Bronchial epithelial cell (primary cell): ENCODE measurements around the gene PLA1A. TPM values are rescaled to one million over a fixed set of nuclear protein-coding genes. Genes with fewer than 3 reads are reported as not detected.

Source experiments
- DNase-seq: peaks from one replicate; pipeline ENCODE4 v3.0.0-alpha.2; 2010; ENCODE audit warnings: low read depth
- FAIRE-seq: peaks from 2 replicates; lab custom pipeline; 2011; peaks lifted over from hg19 to GRCh38; lab: Jason Lieb, UNC
- H3K27me3 ChIP-seq: 2 replicates; pipeline ENCODE4 v1.5.1; 2011; ENCODE audit warnings: low read length; ENCODE audit not compliant: control insufficient read depth, insufficient read depth
- H3K36me3 ChIP-seq: 2 replicates; pipeline ENCODE4 v1.5.1; 2011; ENCODE audit warnings: low read length; ENCODE audit not compliant: control insufficient read depth, insufficient read depth
- H3K4me3 ChIP-seq: 2 replicates; pipeline ENCODE4 v1.5.1; 2011; ENCODE audit warnings: mild to moderate bottlenecking, low read depth, low read length, control low read depth
- CTCF ChIP-seq: IDR thresholded peaks from 2 replicates; pipeline ENCODE4 v1.5.1; 2011; ENCODE audit warnings: mild to moderate bottlenecking, moderate library complexity, low read length, control low read depth, inconsistent platforms; ENCODE audit not compliant: insufficient read depth, severe bottlenecking
- total RNA-seq: library from RNA; depleted of rRNA; stranded (reverse); fragments of >200 nt; gene quantifications from 2 replicates; pipeline ENCODE4 v1.2.1, GENCODE V29; 2014

Gene PLA1A
- total RNA-seq, 1 donor from 2014 or later: not detected

GRCh38 chr3:119630880-119631329 lies 33.2 kb downstream of the PLA1A start:
- no peaks in the 10 kb centered on the region for H3K27me3 ChIP-seq
- DNase-seq: no peak
- no peak for FAIRE-seq
- H3K36me3 ChIP-seq: no peaks in the 10 kb centered on the region
- TF ChIP-seq CTCF: no peak
- H3K4me3 ChIP-seq: no peak overlapping the region

GRCh38 chr3:119631516-119631915 lies 33.8 kb downstream of the PLA1A start:
- no peaks in the 10 kb centered on the region for H3K36me3 ChIP-seq
- no peak for TF ChIP-seq CTCF
- FAIRE-seq: no peak
- no peaks in the 10 kb centered on the region for H3K27me3 ChIP-seq
- DNase-seq: no peak
- no peak overlapping the region for H3K4me3 ChIP-seq

GRCh38 chr3:119632216-119632615 lies 34.5 kb downstream of the PLA1A start:
- DNase-seq (no peak), FAIRE-seq (no peak)
- Histone ChIP-seq H3K27me3 (no peaks in the 10 kb centered on the region), H3K4me3 (no peak overlapping the region), H3K36me3 (no peaks in the 10 kb centered on the region)
- TF ChIP-seq CTCF: no peak

- TF ChIP-seq CTCF: no peak
- H3K27me3 ChIP-seq: no peaks in the 10 kb centered on the region
- FAIRE-seq: no peak
Measured at GRCh38 chr3:119632829-119633228, 35.1 kb downstream of the PLA1A start.

GRCh38 chr3:119635719-119636118 lies 38.0 kb downstream of the PLA1A start:
- no peak for DNase-seq
- no peak overlapping the region for H3K4me3 ChIP-seq
- FAIRE-seq: no peak
- no peaks in the 10 kb centered on the region for H3K27me3 ChIP-seq
- no peaks in the 10 kb centered on the region for H3K36me3 ChIP-seq
- TF ChIP-seq CTCF: no peak

More at GRCh38 chr3:119632829-119633228, 35.1 kb downstream of the PLA1A start:
- H3K4me3 ChIP-seq: no peak overlapping the region
- DNase-seq: no peak
- H3K36me3 ChIP-seq: no peaks in the 10 kb centered on the region

GRCh38 chr3:119636249-119636648 lies 38.6 kb downstream of the PLA1A start:
- no peak for TF ChIP-seq CTCF
- peak; percentile 77 for DNase-seq
- no peak overlapping the region for H3K4me3 ChIP-seq
- H3K27me3 ChIP-seq: no peaks in the 10 kb centered on the region
- H3K36me3 ChIP-seq: no peaks in the 10 kb centered on the region
- no peak for FAIRE-seq
